Right atrium auricular region (tissue), 2 donors: Measurements from ENCODE around the gene HRC. TPM values are rescaled to one million over a fixed set of nuclear protein-coding genes. Genes with fewer than 3 reads are reported as not detected.

Experiments used
- DNase-seq: peaks from one replicate; pipeline ENCODE4 v3.0.0-alpha.2; 2019; ENCODE audit warnings: low spot score
- H3K27ac ChIP-seq, 2 donors: fragments of 200-600 bp; sonication (generic); 1 replicate in 1 of 2; 2 replicates in 1 of 2; pipeline ENCODE4 v1.5.1; 2016 to 2019
- H3K27me3 ChIP-seq, 2 donors: fragments of 200-600 bp; sonication (generic); one replicate each; pipeline versions ENCODE4 v1.5.1 to v1.6.0; 2017 to 2019
- H3K36me3 ChIP-seq: fragments of 200-600 bp; sonication (generic); one replicate; pipeline ENCODE4 v1.5.1; 2016
- H3K4me1 ChIP-seq, 2 donors: fragments of 200-600 bp; sonication (generic); one replicate each; pipeline versions ENCODE4 v1.5.1 to v1.6.0; 2017 to 2019
- H3K4me3 ChIP-seq, 2 donors: fragments of 200-600 bp; sonication (generic); 1 replicate in 1 of 2; 2 replicates in 1 of 2; pipeline ENCODE4 v1.5.1; 2017 to 2019; ENCODE audit warnings: mild to moderate bottlenecking in 1 of 2, moderate library complexity in 1 of 2
- H3K9me3 ChIP-seq, 2 donors: fragments of 200-600 bp; sonication (generic); one replicate each; pipeline ENCODE4 v1.5.1; 2019
- total RNA-seq, 2 donors: library from RNA; depleted of rRNA; stranded (reverse); fragments of >200 nt; gene quantifications; one replicate each; pipeline ENCODE4 v1.1.0, GENCODE V29; 2016
- TF ChIP-seq, protein P1 (sequence below), 2 donors: fragments of 200-600 bp; sonication (generic); IDR thresholded peaks; one replicate each; pipeline ENCODE4 v1.5.1; 2019; ENCODE audit warnings: antibody characterized with exemption in 2 of 2

Gene HRC
- total RNA-seq, 2 donors from 2014 or later = 558 to 1,164 TPM

DNA sequence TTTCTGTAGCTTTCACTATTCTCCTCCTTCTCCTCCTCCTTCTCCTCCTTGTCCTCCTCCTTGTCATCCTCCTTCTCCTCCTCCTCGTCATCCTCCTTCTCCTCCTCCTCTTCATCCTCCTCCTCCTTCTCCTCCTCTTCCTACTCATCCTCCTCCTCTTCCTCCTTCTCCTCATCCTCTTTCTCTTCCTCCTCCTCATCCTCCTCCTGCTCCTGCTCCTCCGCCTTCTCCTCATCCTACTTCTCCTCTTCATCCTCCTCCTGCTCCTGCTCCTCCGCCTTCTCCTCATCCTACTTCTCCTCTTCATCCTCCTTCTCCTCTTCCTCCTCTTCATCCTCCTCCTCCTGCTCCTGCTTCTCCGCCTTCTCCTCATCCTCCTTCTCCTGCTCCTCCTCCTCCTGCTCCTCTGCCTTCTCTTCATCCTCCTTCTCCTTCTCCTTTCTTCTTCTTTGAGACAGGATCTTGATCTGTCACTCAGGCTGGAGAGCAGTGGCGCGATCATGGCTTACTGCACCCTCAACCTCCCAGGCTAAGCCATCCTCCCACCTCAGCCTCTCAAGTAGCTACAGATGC, 38.7 kb upstream of the HRC start:
- Histone ChIP-seq H3K36me3 (peaks cover 41% of the 10 kb centered on the region), H3K27ac (no peak overlapping the region), H3K4me1 (no peaks in the 10 kb centered on the region), H3K27me3 (no peaks in the 10 kb centered on the region), H3K9me3 (no peaks in the 10 kb centered on the region), H3K4me3 (no peak overlapping the region)
- TF ChIP-seq, protein P1, sequence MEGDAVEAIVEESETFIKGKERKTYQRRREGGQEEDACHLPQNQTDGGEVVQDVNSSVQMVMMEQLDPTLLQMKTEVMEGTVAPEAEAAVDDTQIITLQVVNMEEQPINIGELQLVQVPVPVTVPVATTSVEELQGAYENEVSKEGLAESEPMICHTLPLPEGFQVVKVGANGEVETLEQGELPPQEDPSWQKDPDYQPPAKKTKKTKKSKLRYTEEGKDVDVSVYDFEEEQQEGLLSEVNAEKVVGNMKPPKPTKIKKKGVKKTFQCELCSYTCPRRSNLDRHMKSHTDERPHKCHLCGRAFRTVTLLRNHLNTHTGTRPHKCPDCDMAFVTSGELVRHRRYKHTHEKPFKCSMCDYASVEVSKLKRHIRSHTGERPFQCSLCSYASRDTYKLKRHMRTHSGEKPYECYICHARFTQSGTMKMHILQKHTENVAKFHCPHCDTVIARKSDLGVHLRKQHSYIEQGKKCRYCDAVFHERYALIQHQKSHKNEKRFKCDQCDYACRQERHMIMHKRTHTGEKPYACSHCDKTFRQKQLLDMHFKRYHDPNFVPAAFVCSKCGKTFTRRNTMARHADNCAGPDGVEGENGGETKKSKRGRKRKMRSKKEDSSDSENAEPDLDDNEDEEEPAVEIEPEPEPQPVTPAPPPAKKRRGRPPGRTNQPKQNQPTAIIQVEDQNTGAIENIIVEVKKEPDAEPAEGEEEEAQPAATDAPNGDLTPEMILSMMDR (IDR thresholded peaks at IDR 0.05) = no peak
- DNase-seq = no peak

DNA sequence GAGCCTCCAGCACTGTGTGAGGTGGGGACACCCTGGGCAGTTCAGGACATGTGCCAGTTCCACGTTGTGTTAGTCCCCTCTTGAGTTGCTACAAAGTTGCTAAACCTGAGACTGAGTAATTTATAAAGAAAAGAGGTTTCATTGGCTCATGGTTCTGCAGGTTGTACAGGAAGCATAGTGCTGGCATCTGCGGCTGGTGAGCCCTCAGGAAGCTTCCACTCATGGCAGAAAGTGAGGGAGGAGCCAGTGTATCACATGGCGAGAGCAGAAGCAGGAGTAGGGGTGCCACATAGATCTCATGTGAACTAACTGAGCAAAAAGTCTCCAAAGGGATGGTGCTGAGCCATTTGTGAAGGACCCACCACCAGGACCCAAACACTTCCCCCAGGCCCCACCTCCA, 35.6 kb upstream of the HRC start:
- H3K27ac ChIP-seq = no peak overlapping the region
- H3K9me3 ChIP-seq = no peaks in the 10 kb centered on the region
- peaks cover 61% of the 10 kb centered on the region for H3K36me3 ChIP-seq
- TF ChIP-seq, protein P1 (IDR thresholded peaks at IDR 0.05) = no peak
- no peak overlapping the region for H3K4me3 ChIP-seq
- no peaks in the 10 kb centered on the region for H3K27me3 ChIP-seq
- no peaks in the 10 kb centered on the region for H3K4me1 ChIP-seq
- no peak for DNase-seq

DNA sequence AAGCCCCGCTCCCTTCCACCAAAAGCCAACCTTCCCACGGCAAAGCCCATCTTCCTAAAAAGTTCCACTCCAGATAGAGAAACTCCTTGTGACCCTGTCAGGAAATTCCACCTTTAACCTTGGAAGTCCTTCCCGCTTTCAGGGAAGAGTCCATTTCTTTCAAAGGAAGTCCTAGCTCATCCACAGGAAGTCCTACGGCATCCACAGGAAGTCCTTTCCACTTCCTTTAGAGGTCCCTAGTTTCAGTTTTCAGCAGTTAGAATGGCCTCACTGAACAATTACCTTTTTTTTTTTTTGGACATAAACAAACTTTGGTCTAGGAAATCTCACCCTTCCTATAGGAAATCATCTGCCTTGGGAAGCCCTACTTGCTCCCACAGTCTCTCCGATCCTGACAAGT, 34.1 kb upstream of the HRC start:
- Histone ChIP-seq H3K36me3 (peaks cover 69% of the 10 kb centered on the region), H3K27ac (no peak overlapping the region), H3K4me1 (no peaks in the 10 kb centered on the region), H3K27me3 (no peaks in the 10 kb centered on the region), H3K9me3 (no peaks in the 10 kb centered on the region), H3K4me3 (no peak overlapping the region)
- DNase-seq = no peak
- TF ChIP-seq, protein P1 (IDR thresholded peaks at IDR 0.05) = no peak

DNA sequence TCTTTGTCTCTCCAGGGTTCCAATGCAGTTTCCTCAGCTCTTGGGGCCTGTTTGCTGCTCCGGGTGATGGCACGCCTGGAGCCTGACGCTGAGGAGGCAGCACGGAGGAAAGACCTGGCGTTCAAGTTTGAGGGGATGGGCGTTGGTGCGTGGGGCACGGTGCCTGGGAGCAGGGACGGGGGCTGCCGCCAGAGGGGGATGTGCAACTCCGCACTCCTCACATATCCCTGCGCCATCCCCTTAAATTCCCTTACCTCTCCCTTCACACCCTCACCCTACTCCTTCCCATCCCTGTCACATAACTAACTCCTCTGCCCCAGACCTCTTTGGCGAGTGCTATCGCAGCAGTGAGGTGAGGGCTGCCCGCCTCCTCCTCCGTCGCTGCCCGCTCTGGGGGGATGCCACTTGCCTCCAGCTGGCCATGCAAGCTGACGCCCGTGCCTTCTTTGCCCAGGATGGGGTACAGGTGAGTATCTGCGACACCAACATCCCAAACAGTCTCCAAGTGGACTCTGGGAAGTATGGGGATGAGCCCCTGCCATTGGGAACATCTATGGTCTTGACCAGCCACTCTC, 33.5 kb upstream of the HRC start:
- Histone ChIP-seq H3K27me3 (no peaks in the 10 kb centered on the region), H3K27ac (no peak overlapping the region), H3K4me1 (no peaks in the 10 kb centered on the region), H3K9me3 (no peaks in the 10 kb centered on the region), H3K4me3 (no peak overlapping the region), H3K36me3 (peaks cover 70% of the 10 kb centered on the region)
- no peak for DNase-seq
- TF ChIP-seq, protein P1 (IDR thresholded peaks at IDR 0.05) = no peak

DNA sequence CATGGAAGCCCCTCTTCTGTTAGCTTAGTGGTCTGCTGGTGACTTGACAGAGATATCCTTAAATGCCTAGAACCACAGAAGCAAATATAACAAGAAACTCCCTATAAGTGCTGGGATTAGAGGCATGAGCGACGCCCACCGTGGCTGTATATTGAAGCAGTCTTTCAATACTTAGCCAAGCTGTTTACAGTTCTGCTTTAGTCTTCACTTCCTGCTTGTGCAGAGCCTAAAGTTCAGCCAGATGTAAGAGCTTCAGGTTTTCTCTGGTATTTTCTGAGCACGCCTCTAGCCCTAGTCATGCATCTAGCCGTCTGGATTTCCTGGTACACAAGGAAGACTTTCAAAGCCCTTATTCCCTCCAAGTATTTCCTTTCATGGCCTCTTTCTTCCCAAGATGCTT, 30.9 kb upstream of the HRC start:
- TF ChIP-seq, protein P1 (IDR thresholded peaks at IDR 0.05) = no peak
- no peaks in the 10 kb centered on the region for H3K27me3 ChIP-seq
- peaks cover 65% of the 10 kb centered on the region for H3K36me3 ChIP-seq
- no peaks in the 10 kb centered on the region for H3K4me1 ChIP-seq
- H3K27ac ChIP-seq = no peak overlapping the region
- DNase-seq = no peak
- H3K4me3 ChIP-seq = no peak overlapping the region
- H3K9me3 ChIP-seq = no peaks in the 10 kb centered on the region
